Uterus (tissue), 4 donors: ENCODE results near the gene RBMS1. TPM values are rescaled to one million over a fixed set of nuclear protein-coding genes. Genes with fewer than 3 reads are reported as not detected.
"Not testable (repeated sequence)": the region's sequence is repeated elsewhere in the genome, so short reads cannot be mapped to it uniquely, and the experiment has no call there.

Source experiments
- DNase-seq, 2 donors: peaks; one replicate each; pipeline ENCODE4 v3.0.0-alpha.2; 2019 to 2020
- H3K27ac ChIP-seq, 2 donors: fragments of 200-600 bp; sonication (generic); 1 replicate in 1 of 2; 2 replicates in 1 of 2; pipeline ENCODE4 v1.5.1; 2016 to 2018
- H3K27me3 ChIP-seq, 2 donors: fragments of 200-600 bp; sonication (generic); one replicate each; pipeline ENCODE4 v1.5.1; 2018 to 2019; ENCODE audit warnings: control low read depth in 1 of 2
- H3K36me3 ChIP-seq, 2 donors: fragments of 200-600 bp; sonication (generic); one replicate each; pipeline ENCODE4 v1.5.1; 2019; ENCODE audit warnings: control low read depth in 1 of 2
- H3K4me1 ChIP-seq, 2 donors: fragments of 200-600 bp; sonication (generic); one replicate each; pipeline ENCODE4 v1.5.1; 2018 to 2019; ENCODE audit warnings: control low read depth in 1 of 2
- H3K4me3 ChIP-seq, 2 donors: fragments of 200-600 bp; sonication (generic); 1 replicate in 1 of 2; 2 replicates in 1 of 2; pipeline ENCODE4 v1.5.1; 2018 to 2019; ENCODE audit warnings: mild to moderate bottlenecking in 1 of 2
- H3K9me3 ChIP-seq, 2 donors: fragments of 200-600 bp; sonication (generic); one replicate each; pipeline ENCODE4 v1.5.1; 2019; ENCODE audit warnings: control low read depth in 1 of 2
- POLR2A ChIP-seq, 2 donors: fragments of 450-650 bp; IDR thresholded peaks; one replicate each; pipeline ENCODE4 v1.6.1; 2016; ENCODE audit warnings: antibody characterized with exemption in 2 of 2, mild to moderate bottlenecking in 1 of 2, moderate library complexity in 1 of 2
- intact Hi-C: fragments of 100-400 bp; cut with DNase I; formaldehyde crosslinking; loops from one replicate; pipeline ENCODE4 v1.15.1; 2023; ENCODE audit warnings: low total_unique reads
- total RNA-seq, 4 donors: library from RNA; depleted of rRNA in 3 of 4; stranded (reverse); fragments of >200 nt in 3 of 4; gene quantifications; one replicate each; pipeline versions ENCODE4 v1.1.0 to v1.2.4, GENCODE V29; 2014 to 2023
- TF ChIP-seq, protein P1 (sequence below), 4 experiments: fragments of 200-600 bp in 2 of 4; fragments of 450-650 bp in 2 of 4; sonication (generic) in 2 of 4; IDR thresholded peaks; one replicate each; pipeline ENCODE4 v1.5.1; 2016 to 2019; ENCODE audit warnings: antibody characterized with exemption in 4 of 4, mild to moderate bottlenecking in 2 of 4, moderate library complexity in 1 of 4
- donor health status: DM: yes; HTN: yes; CAD: no.

Gene RBMS1
- total RNA-seq, 4 donors from 2014 or later, result 30.5 to 149 (median 88.9) TPM

DNA sequence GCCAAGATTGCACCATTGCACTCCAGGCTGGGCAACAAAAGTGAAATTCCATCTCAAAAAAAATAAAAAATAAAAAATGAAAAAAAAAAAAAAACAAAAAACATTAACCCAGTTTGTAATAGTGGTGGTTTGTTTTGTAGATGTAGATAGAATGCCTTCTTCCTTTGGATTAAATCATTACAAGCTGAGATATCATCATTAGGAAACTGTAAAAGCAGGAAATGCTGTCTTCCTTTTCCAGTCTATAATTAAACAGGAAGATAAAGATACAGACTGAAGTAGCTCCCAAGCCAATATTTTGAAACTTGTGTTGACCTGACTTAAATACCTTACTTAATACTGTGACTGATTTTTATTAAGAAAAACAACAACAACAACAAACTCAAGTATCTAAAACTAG lies 43.1 kb downstream of the RBMS1 start:
- Histone ChIP-seq H3K4me1 (peaks cover 0 to 7% of the 10 kb centered on the region in 2 donors), H3K4me3 (no peak overlapping the region), H3K36me3 (no peaks in the 10 kb centered on the region), H3K27me3 (no peaks in the 10 kb centered on the region), H3K9me3 (no peaks in the 10 kb centered on the region), H3K27ac (peak overlapping the region in 1 of 2 donors; percentile 28)
- no peak for DNase-seq
- TF ChIP-seq, protein P1, sequence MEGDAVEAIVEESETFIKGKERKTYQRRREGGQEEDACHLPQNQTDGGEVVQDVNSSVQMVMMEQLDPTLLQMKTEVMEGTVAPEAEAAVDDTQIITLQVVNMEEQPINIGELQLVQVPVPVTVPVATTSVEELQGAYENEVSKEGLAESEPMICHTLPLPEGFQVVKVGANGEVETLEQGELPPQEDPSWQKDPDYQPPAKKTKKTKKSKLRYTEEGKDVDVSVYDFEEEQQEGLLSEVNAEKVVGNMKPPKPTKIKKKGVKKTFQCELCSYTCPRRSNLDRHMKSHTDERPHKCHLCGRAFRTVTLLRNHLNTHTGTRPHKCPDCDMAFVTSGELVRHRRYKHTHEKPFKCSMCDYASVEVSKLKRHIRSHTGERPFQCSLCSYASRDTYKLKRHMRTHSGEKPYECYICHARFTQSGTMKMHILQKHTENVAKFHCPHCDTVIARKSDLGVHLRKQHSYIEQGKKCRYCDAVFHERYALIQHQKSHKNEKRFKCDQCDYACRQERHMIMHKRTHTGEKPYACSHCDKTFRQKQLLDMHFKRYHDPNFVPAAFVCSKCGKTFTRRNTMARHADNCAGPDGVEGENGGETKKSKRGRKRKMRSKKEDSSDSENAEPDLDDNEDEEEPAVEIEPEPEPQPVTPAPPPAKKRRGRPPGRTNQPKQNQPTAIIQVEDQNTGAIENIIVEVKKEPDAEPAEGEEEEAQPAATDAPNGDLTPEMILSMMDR (IDR thresholded peaks at IDR 0.05), result no peak
- TF ChIP-seq POLR2A (IDR thresholded peaks at IDR 0.05), result no peak
- intact Hi-C loops, result no loop called here

- H3K27ac ChIP-seq, H3K4me3 ChIP-seq, DNase-seq, H3K36me3 ChIP-seq, H3K4me1 ChIP-seq, intact Hi-C loops, H3K27me3 ChIP-seq, H3K9me3 ChIP-seq: not testable (repeated sequence)
Observed at GRCh38 chr2:160448821-160449220, 44.8 kb downstream of the RBMS1 start.

- intact Hi-C loops, result no loop called here
- Histone ChIP-seq H3K27me3 (no peaks in the 10 kb centered on the region), H3K4me1 (no peaks in the 10 kb centered on the region), H3K4me3 (no peak overlapping the region), H3K9me3 (no peaks in the 10 kb centered on the region), H3K36me3 (no peaks in the 10 kb centered on the region), H3K27ac (no peak overlapping the region)
- TF ChIP-seq, protein P1 (IDR thresholded peaks at IDR 0.05), result no peak
- TF ChIP-seq POLR2A (IDR thresholded peaks at IDR 0.05), result no peak
- no peak for DNase-seq
Observed at GRCh38 chr2:160445673-160446072, 47.9 kb downstream of the RBMS1 start.

DNA sequence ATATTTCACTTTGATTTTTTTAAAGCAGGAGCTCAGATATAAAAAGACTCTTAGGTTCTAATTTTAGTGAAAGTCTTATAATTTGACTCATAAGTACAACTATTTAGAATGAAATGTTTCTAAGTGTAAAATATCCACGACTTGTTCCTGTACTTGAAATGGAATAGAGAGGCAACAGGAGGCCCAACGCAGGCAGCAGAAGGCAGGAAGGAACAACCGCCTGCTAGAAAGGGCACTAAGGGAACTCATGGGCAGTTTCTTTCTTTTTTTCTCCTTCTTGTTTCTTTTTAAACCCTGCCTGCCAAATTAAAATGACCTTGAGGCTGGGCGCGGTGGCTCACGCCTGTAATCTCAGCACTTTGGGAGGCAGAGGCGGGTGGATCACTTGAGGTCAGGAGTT lies 51.0 kb downstream of the RBMS1 start:
- Histone ChIP-seq H3K4me3 (no peak overlapping the region), H3K27me3 (no peaks in the 10 kb centered on the region), H3K27ac (no peak overlapping the region), H3K36me3 (no peaks in the 10 kb centered on the region), H3K4me1 (no peaks in the 10 kb centered on the region), H3K9me3 (no peaks in the 10 kb centered on the region)
- DNase-seq, result no peak
- TF ChIP-seq, protein P1 (IDR thresholded peaks at IDR 0.05), result no peak
- no peak for TF ChIP-seq POLR2A (IDR thresholded peaks at IDR 0.05)
- intact Hi-C loops, result no loop called here

- H3K27me3 ChIP-seq, result no peaks in the 10 kb centered on the region
- no peak for DNase-seq
- intact Hi-C loops, result no loop called here
- no peaks in the 10 kb centered on the region for H3K9me3 ChIP-seq
- H3K27ac ChIP-seq, result no peak overlapping the region
- H3K4me1 ChIP-seq, result no peaks in the 10 kb centered on the region
- TF ChIP-seq POLR2A (IDR thresholded peaks at IDR 0.05), result no peak
- TF ChIP-seq, protein P1 (IDR thresholded peaks at IDR 0.05), result no peak
- no peaks in the 10 kb centered on the region for H3K36me3 ChIP-seq
- no peak overlapping the region for H3K4me3 ChIP-seq
Observed at GRCh38 chr2:160440888-160441287, 52.7 kb downstream of the RBMS1 start.

- H3K4me1 ChIP-seq, intact Hi-C loops, H3K9me3 ChIP-seq, H3K4me3 ChIP-seq, DNase-seq, H3K36me3 ChIP-seq, H3K27me3 ChIP-seq, H3K27ac ChIP-seq: not testable (repeated sequence)
Observed at GRCh38 chr2:160439038-160439437, 54.6 kb downstream of the RBMS1 start.
